ENCODE results near the gene RPL10A.

DNA sequence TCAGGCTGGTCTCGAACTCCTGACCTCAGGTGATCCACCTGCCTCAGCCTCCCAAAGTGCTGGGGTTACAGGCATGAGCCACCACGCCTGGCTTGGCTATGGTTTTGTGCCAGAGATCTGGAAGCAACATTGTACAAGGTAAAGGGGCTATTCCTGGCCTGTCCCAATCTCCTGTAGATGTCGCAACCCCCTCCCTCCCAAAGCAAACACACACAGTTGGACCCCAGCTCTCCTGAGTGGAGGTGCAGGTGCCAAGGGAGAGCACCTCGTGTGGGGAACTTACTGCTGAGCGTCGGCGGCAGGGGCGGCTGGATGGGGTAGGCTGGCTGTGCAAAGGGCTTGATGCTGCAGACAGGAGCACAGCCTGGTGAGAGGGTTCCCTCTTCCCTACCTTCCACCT is 8.8 kb downstream of the RPL10A start:
- TF ChIP-seq, protein P1, sequence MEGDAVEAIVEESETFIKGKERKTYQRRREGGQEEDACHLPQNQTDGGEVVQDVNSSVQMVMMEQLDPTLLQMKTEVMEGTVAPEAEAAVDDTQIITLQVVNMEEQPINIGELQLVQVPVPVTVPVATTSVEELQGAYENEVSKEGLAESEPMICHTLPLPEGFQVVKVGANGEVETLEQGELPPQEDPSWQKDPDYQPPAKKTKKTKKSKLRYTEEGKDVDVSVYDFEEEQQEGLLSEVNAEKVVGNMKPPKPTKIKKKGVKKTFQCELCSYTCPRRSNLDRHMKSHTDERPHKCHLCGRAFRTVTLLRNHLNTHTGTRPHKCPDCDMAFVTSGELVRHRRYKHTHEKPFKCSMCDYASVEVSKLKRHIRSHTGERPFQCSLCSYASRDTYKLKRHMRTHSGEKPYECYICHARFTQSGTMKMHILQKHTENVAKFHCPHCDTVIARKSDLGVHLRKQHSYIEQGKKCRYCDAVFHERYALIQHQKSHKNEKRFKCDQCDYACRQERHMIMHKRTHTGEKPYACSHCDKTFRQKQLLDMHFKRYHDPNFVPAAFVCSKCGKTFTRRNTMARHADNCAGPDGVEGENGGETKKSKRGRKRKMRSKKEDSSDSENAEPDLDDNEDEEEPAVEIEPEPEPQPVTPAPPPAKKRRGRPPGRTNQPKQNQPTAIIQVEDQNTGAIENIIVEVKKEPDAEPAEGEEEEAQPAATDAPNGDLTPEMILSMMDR (IDR thresholded peaks at IDR 0.05; ENCODE audit: borderline replicate concordance, extremely low read depth, low read length, poor library complexity, severe bottlenecking), result no peak
- TF ChIP-seq EZH2 (IDR thresholded peaks at IDR 0.05; ENCODE audit: borderline replicate concordance, low read depth, low read length, severe bottlenecking), result no peak
